H1 (cell line): ENCODE measurements around the gene MAPK14. TPM values are rescaled to one million over a fixed set of nuclear protein-coding genes. Genes with fewer than 3 reads are reported as not detected.

ENCODE experiments used
- ATF2 ChIP-seq: IDR thresholded peaks from 2 replicates; pipeline ENCODE4 v1.6.1; 2012; ENCODE audit warnings: low read length, inconsistent platforms
- CBX5 ChIP-seq: fragments of 300-800, 300-1000 bp; sonication (generic); IDR thresholded peaks from 2 replicates; pipeline ENCODE4 v1.7.1; 2016; ENCODE audit warnings: antibody characterized with exemption, low read length, low read depth
- HDAC2 ChIP-seq, 2 experiments: fragments of 300-600 bp in 1 of 2; sonication (generic) in 1 of 2; IDR thresholded peaks; 2 replicates each; pipeline ENCODE4 v1.6.1; 2011 to 2012; ENCODE audit warnings: low read depth in 2 of 2, low read length in 2 of 2, mild to moderate bottlenecking in 2 of 2, moderate library complexity in 2 of 2, borderline replicate concordance in 1 of 2, inconsistent platforms in 1 of 2
- RNF2 ChIP-seq: fragments of 200-900, 300-1000 bp; sonication (generic); IDR thresholded peaks from 2 replicates; pipeline ENCODE4 v1.7.1; 2016; ENCODE audit warnings: borderline replicate concordance, low read depth, mild to moderate bottlenecking, antibody characterized with exemption, low read length; ENCODE audit not compliant: poor library complexity, severe bottlenecking; ENCODE audit errors: missing control alignments
- SRF ChIP-seq: IDR thresholded peaks from 2 replicates; pipeline ENCODE4 v1.6.1; 2011; ENCODE audit warnings: mild to moderate bottlenecking, low read depth, low read length, moderate library complexity
- SUZ12 ChIP-seq: fragments of 200-600 bp; sonication (generic); IDR thresholded peaks from 2 replicates; pipeline ENCODE4 v1.6.1; 2012; ENCODE audit warnings: mild to moderate bottlenecking, inconsistent platforms, low read length, moderate library complexity, mixed read lengths
- TCF12 ChIP-seq: IDR thresholded peaks from 2 replicates; pipeline ENCODE4 v1.6.1; 2011; ENCODE audit warnings: low read depth, mild to moderate bottlenecking, low read length
- polyA plus RNA-seq, 7 experiments: library from polyadenylated mRNA; depleted of rRNA in 3 of 7; stranded (reverse) in 5 of 7; unstranded in 2 of 7; fragments of >200 nt in 5 of 7; fragments of 200-250 nt in 2 of 7; gene quantifications; 1 replicate in 5 of 7; 2 replicates in 1 of 7; 4 replicates in 1 of 7; pipeline versions ENCODE4 v1.2.1 to v1.2.3, GENCODE V29; 2011 to 2013; ENCODE audit warnings: missing spikeins in 2 of 7, mixed read lengths in 2 of 7
- total RNA-seq: library from RNA; stranded (reverse); fragmentation: NEBNext Ultra II Directional; extraction: Animal tissue kit (Norgen Biotek cat#: 25700); gene quantifications from 2 replicates; pipeline ENCODE4 v1.2.1, GENCODE V29; 2021
- TF ChIP-seq, protein P1 (sequence below): fragments of 300-600 bp; sonication (generic); IDR thresholded peaks from 2 replicates; pipeline ENCODE4 v1.7.1; 2012; ENCODE audit warnings: low read length, moderate library complexity, mild to moderate bottlenecking, inconsistent platforms; ENCODE audit not compliant: insufficient replicate concordance

Gene MAPK14
- total and polyA plus RNA-seq, 2 of the 8 experiments (the other 6 are each of a cell fraction or from before 2014, with no cell fraction given) = 18.1 to 39.3 TPM

GRCh38 chr6:36083446-36083845 is 55.8 kb downstream of the MAPK14 start (continued):
- TF ChIP-seq SRF = no peak
- no peak for TF ChIP-seq HDAC2 (IDR thresholded peaks at IDR 0.05; ENCODE audit: borderline replicate concordance in 1 of 2, low read depth in 2 of 2, low read length in 2 of 2)
- TF ChIP-seq ATF2 = no peak
- no peak for TF ChIP-seq CBX5
- no peak for TF ChIP-seq SUZ12
- TF ChIP-seq, protein P1, sequence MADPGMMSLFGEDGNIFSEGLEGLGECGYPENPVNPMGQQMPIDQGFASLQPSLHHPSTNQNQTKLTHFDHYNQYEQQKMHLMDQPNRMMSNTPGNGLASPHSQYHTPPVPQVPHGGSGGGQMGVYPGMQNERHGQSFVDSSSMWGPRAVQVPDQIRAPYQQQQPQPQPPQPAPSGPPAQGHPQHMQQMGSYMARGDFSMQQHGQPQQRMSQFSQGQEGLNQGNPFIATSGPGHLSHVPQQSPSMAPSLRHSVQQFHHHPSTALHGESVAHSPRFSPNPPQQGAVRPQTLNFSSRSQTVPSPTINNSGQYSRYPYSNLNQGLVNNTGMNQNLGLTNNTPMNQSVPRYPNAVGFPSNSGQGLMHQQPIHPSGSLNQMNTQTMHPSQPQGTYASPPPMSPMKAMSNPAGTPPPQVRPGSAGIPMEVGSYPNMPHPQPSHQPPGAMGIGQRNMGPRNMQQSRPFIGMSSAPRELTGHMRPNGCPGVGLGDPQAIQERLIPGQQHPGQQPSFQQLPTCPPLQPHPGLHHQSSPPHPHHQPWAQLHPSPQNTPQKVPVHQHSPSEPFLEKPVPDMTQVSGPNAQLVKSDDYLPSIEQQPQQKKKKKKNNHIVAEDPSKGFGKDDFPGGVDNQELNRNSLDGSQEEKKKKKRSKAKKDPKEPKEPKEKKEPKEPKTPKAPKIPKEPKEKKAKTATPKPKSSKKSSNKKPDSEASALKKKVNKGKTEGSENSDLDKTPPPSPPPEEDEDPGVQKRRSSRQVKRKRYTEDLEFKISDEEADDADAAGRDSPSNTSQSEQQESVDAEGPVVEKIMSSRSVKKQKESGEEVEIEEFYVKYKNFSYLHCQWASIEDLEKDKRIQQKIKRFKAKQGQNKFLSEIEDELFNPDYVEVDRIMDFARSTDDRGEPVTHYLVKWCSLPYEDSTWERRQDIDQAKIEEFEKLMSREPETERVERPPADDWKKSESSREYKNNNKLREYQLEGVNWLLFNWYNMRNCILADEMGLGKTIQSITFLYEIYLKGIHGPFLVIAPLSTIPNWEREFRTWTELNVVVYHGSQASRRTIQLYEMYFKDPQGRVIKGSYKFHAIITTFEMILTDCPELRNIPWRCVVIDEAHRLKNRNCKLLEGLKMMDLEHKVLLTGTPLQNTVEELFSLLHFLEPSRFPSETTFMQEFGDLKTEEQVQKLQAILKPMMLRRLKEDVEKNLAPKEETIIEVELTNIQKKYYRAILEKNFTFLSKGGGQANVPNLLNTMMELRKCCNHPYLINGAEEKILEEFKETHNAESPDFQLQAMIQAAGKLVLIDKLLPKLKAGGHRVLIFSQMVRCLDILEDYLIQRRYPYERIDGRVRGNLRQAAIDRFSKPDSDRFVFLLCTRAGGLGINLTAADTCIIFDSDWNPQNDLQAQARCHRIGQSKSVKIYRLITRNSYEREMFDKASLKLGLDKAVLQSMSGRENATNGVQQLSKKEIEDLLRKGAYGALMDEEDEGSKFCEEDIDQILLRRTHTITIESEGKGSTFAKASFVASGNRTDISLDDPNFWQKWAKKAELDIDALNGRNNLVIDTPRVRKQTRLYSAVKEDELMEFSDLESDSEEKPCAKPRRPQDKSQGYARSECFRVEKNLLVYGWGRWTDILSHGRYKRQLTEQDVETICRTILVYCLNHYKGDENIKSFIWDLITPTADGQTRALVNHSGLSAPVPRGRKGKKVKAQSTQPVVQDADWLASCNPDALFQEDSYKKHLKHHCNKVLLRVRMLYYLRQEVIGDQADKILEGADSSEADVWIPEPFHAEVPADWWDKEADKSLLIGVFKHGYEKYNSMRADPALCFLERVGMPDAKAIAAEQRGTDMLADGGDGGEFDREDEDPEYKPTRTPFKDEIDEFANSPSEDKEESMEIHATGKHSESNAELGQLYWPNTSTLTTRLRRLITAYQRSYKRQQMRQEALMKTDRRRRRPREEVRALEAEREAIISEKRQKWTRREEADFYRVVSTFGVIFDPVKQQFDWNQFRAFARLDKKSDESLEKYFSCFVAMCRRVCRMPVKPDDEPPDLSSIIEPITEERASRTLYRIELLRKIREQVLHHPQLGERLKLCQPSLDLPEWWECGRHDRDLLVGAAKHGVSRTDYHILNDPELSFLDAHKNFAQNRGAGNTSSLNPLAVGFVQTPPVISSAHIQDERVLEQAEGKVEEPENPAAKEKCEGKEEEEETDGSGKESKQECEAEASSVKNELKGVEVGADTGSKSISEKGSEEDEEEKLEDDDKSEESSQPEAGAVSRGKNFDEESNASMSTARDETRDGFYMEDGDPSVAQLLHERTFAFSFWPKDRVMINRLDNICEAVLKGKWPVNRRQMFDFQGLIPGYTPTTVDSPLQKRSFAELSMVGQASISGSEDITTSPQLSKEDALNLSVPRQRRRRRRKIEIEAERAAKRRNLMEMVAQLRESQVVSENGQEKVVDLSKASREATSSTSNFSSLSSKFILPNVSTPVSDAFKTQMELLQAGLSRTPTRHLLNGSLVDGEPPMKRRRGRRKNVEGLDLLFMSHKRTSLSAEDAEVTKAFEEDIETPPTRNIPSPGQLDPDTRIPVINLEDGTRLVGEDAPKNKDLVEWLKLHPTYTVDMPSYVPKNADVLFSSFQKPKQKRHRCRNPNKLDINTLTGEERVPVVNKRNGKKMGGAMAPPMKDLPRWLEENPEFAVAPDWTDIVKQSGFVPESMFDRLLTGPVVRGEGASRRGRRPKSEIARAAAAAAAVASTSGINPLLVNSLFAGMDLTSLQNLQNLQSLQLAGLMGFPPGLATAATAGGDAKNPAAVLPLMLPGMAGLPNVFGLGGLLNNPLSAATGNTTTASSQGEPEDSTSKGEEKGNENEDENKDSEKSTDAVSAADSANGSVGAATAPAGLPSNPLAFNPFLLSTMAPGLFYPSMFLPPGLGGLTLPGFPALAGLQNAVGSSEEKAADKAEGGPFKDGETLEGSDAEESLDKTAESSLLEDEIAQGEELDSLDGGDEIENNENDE = no peak
- no peak for TF ChIP-seq TCF12
- no peak for TF ChIP-seq RNF2
